ENCODE measurements around the gene SPG7. TPM values are rescaled to one million over a fixed set of nuclear protein-coding genes. Genes with fewer than 3 reads are reported as not detected.

Gene SPG7
- total RNA-seq, 6 experiments from 2014 or later = 44.0 to 70.5 (median 57.0) TPM

GRCh38 chr16:89596957-89597649, 88.9 kb downstream of the SPG7 start:
- Histone ChIP-seq H3K36me3 (no peaks in the 10 kb centered on the region), H3K4me3 (no peak overlapping the region), H3K9me3 (no peaks in the 10 kb centered on the region), H3K27me3 (no peaks in the 10 kb centered on the region), H3K4me1 (no peaks in the 10 kb centered on the region), H3K27ac (no peak overlapping the region)
- TF ChIP-seq POLR2A (IDR thresholded peaks at IDR 0.05) = no peak
- no peak for TF ChIP-seq CTCF (IDR thresholded peaks at IDR 0.05)
- no peak for DNase-seq
- peak in 1 of 4 donors; percentile 8 for ATAC-seq
- WGBS (ENCODE audit: insufficient coverage, low coverage, low lambda C conversion rate, missing lambda C conversion rate) = no CpG with 5 or more reads among the region's 19 CpGs
- intact Hi-C loops (cut with DNase I) = no loop called here

DNA sequence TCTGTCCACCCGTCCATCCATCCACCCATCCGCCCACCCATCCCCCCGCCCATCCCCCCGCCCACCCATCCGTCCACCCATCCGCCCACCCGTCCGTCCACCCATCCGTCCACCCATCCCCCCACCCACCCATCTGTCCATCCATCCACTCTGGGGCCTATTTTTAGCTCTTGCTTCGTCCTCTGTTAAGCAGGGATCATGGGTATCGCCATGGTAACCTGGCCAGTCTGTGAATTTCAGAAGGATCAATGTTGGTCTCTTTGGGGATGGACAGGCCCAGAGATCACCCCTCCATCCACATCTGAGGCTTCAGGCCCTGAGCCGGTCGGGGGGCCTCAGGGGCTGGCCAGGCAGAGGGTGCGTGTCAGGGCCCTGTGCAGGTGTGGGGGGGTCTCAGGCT, 90.0 kb downstream of the SPG7 start:
- no peak overlapping the region for H3K27ac ChIP-seq
- no peak for TF ChIP-seq POLR2A (IDR thresholded peaks at IDR 0.05)
- TF ChIP-seq CTCF (IDR thresholded peaks at IDR 0.05) = no peak
- no peaks in the 10 kb centered on the region for H3K27me3 ChIP-seq
- ATAC-seq (no peak), DNase-seq (no peak)
- H3K9me3 ChIP-seq = no peaks in the 10 kb centered on the region
- WGBS (ENCODE audit: insufficient coverage, low coverage, low lambda C conversion rate, missing lambda C conversion rate) = 51% methylated on average over 11 of the region's 14 CpGs
- no peak overlapping the region for H3K4me3 ChIP-seq
- no peaks in the 10 kb centered on the region for H3K36me3 ChIP-seq
- intact Hi-C loops (cut with DNase I) = no loop called here
- H3K4me1 ChIP-seq = no peaks in the 10 kb centered on the region

DNA sequence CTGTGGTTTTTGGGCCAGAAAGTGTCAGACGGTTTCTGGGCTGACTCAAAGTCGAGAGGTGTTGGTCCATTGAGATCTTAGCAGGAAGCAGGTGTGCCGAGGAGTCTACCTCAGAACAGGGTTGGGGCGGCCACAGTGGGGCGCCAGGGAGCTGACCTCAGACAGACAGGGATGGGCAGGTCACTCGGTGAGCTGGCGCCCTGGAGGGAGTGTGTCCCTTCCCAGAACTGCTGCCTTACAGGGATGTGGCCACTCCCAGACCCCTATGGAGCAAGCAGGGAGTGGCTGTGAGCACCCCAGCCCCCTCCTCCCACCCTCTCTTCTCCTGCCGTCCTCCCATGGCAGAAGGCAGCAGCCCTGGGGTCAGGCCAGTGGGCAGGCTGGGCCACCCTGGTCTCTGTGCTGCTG, 91.3 kb downstream of the SPG7 start:
- TF ChIP-seq POLR2A (IDR thresholded peaks at IDR 0.05) (no peak), CTCF (IDR thresholded peaks at IDR 0.05) (peak in 1 of 4 donors; percentile 5)
- ATAC-seq (peak in 3 of 4 donors; percentile 7 to 16 (median 11)), DNase-seq (no peak)
- WGBS (ENCODE audit: insufficient coverage, low coverage, low lambda C conversion rate, missing lambda C conversion rate) = no CpG with 5 or more reads among the region's 8 CpGs
- Histone ChIP-seq H3K27ac (no peak overlapping the region), H3K4me1 (no peaks in the 10 kb centered on the region), H3K9me3 (no peaks in the 10 kb centered on the region), H3K27me3 (no peaks in the 10 kb centered on the region), H3K4me3 (no peak overlapping the region), H3K36me3 (no peaks in the 10 kb centered on the region)
- intact Hi-C loops (cut with DNase I) = no loop called here

- no peak for TF ChIP-seq POLR2A (IDR thresholded peaks at IDR 0.05)
- no peak for TF ChIP-seq CTCF (IDR thresholded peaks at IDR 0.05)
- WGBS (ENCODE audit: insufficient coverage, low coverage, low lambda C conversion rate, missing lambda C conversion rate) = no CpG with 5 or more reads among the region's 10 CpGs
- Histone ChIP-seq H3K27ac (no peak overlapping the region), H3K4me1 (no peaks in the 10 kb centered on the region), H3K36me3 (no peaks in the 10 kb centered on the region), H3K4me3 (no peak overlapping the region), H3K9me3 (no peaks in the 10 kb centered on the region), H3K27me3 (no peaks in the 10 kb centered on the region)
- ATAC-seq (no peak), DNase-seq (no peak)
- intact Hi-C loops (cut with DNase I) = no loop called here
Measured at GRCh38 chr16:89599902-89600301, 91.7 kb downstream of the SPG7 start.

All from right lobe of liver (tissue), 6 donors.